ENCODE measurements around the gene TTYH2. TPM values are rescaled to one million over a fixed set of nuclear protein-coding genes. Genes with fewer than 3 reads are reported as not detected.

The TTYH2 gene
- total RNA-seq, 1 donor from 2014 or later, result 3.4 TPM

DNA sequence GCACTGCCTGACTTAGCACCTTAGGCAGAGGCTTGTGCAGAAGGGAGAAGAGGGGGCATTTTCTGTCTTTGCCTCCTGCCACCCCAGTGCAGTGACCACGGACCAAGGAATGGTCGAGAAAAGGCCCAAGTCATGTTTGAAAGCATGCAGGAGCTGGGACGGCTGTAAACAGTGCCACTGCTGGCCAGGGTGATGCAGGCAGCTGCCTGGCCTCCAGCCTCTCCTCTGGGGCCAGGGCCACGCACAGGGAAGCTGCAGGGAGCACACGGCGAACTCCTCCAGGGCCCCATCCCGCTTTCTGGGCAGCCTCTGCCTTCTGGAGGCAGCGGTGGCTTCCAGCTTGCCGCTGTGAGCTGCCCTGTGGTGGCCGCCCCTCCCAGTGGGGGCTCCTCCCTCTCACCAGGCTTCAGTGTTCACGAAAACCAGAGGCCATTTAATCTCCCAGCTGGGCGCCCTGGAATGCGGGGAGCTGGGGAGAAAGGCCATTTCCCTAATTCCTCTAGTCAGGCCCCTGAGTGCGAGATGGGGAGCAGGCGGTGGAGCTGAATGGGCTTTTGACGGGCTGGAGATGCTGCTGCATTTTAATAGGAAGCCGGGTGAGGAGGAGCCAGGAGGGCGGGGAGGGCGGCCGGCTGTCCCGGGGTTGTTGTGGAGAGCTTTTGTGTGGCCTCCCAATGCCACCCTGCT is 31.9 kb downstream of the TTYH2 start:
- TF ChIP-seq POLR2A (IDR thresholded peaks at IDR 0.05) (no peak), POLR2AphosphoS5 (IDR thresholded peaks at IDR 0.05; ENCODE audit: insufficient read depth in 1 of 2, low read depth in 1 of 2) (no peak), CTCF (IDR thresholded peaks at IDR 0.05) (no peak)
- H3K4me3 ChIP-seq, result no peak overlapping the region
- DNase-seq (ENCODE audit: extremely low spot score in 2 of 2), result no peak
- H3K9me3 ChIP-seq, result no peaks in the 10 kb centered on the region
- intact Hi-C loops (cut with DNase I), result no loop called here
- H3K36me3 ChIP-seq, result no peaks in the 10 kb centered on the region
- H3K4me1 ChIP-seq, result no peaks in the 10 kb centered on the region
- H3K27me3 ChIP-seq, result no peaks in the 10 kb centered on the region
- no peak overlapping the region for H3K27ac ChIP-seq

GRCh38 chr17:74245871-74246270 is 32.5 kb downstream of the TTYH2 start:
- H3K4me3 ChIP-seq, result no peak overlapping the region
- H3K27me3 ChIP-seq, result no peaks in the 10 kb centered on the region
- TF ChIP-seq POLR2AphosphoS5 (IDR thresholded peaks at IDR 0.05; ENCODE audit: insufficient read depth in 1 of 2, low read depth in 1 of 2) (no peak), CTCF (IDR thresholded peaks at IDR 0.05) (no peak), POLR2A (IDR thresholded peaks at IDR 0.05) (no peak)
- H3K9me3 ChIP-seq, result no peaks in the 10 kb centered on the region
- DNase-seq (ENCODE audit: extremely low spot score in 2 of 2), result no peak
- no peak overlapping the region for H3K27ac ChIP-seq
- H3K4me1 ChIP-seq, result no peaks in the 10 kb centered on the region
- H3K36me3 ChIP-seq, result no peaks in the 10 kb centered on the region
- intact Hi-C loops (cut with DNase I), result no loop called here

- Histone ChIP-seq H3K27me3 (no peaks in the 10 kb centered on the region), H3K36me3 (no peaks in the 10 kb centered on the region), H3K4me1 (no peaks in the 10 kb centered on the region), H3K27ac (no peak overlapping the region), H3K4me3 (no peak overlapping the region), H3K9me3 (no peaks in the 10 kb centered on the region)
- no peak for DNase-seq (ENCODE audit: extremely low spot score in 2 of 2)
- no peak for TF ChIP-seq POLR2A (IDR thresholded peaks at IDR 0.05)
- no peak for TF ChIP-seq POLR2AphosphoS5 (IDR thresholded peaks at IDR 0.05; ENCODE audit: insufficient read depth in 1 of 2, low read depth in 1 of 2)
- no peak for TF ChIP-seq CTCF (IDR thresholded peaks at IDR 0.05)
- intact Hi-C loops (cut with DNase I), result no loop called here
Observed at GRCh38 chr17:74249590-74250270, 36.4 kb downstream of the TTYH2 start.

- Histone ChIP-seq H3K27ac (no peak overlapping the region), H3K4me1 (no peaks in the 10 kb centered on the region), H3K36me3 (no peaks in the 10 kb centered on the region), H3K27me3 (no peaks in the 10 kb centered on the region), H3K9me3 (no peaks in the 10 kb centered on the region), H3K4me3 (no peak overlapping the region)
- intact Hi-C loops (cut with DNase I), result no loop called here
- TF ChIP-seq POLR2A (IDR thresholded peaks at IDR 0.05), result no peak
- no peak for TF ChIP-seq CTCF (IDR thresholded peaks at IDR 0.05)
- no peak for TF ChIP-seq POLR2AphosphoS5 (IDR thresholded peaks at IDR 0.05; ENCODE audit: insufficient read depth in 1 of 2, low read depth in 1 of 2)
- DNase-seq (ENCODE audit: extremely low spot score in 2 of 2), result no peak
Observed at GRCh38 chr17:74250324-74250995, 37.1 kb downstream of the TTYH2 start.

Measured in vagina (tissue), 2 donors.